ENCODE results near the gene NUP210L. TPM values are rescaled to one million over a fixed set of nuclear protein-coding genes. Genes with fewer than 3 reads are reported as not detected.

The NUP210L gene
- total and polyA plus RNA-seq, 3 experiments from 2014 or later: 0.06 to 0.09 TPM; not detected in 1

GRCh38 chr1:154186852-154187501 is 32.1 kb upstream of the NUP210L start:
- Histone ChIP-seq H3K36me3 (ENCODE audit: insufficient read depth, low read length) (no peaks in the 10 kb centered on the region), H3K27ac (ENCODE audit: low read depth, low read length) (no peak overlapping the region), H3K27me3 (ENCODE audit: insufficient read depth, low read length, poor library complexity, severe bottlenecking) (no peaks in the 10 kb centered on the region), H3K9me3 (ENCODE audit: low read length) (no peaks in the 10 kb centered on the region), H3K4me3 (ENCODE audit: low read length) (no peak overlapping the region), H3K4me1 (ENCODE audit: insufficient read depth, low read length) (peaks cover 8% of the 10 kb centered on the region)
- H3K9me3 Mint-ChIP-seq: no peaks in the 10 kb centered on the region
- H3K27me3 Mint-ChIP-seq: peaks cover 7 to 10% of the 10 kb centered on the region in 2 donors
- peak overlapping the region in 1 of 7 donors; percentile 59 for H3K4me3 Mint-ChIP-seq
- H3K4me1 Mint-ChIP-seq: peaks cover 5 to 14% (median 12%) of the 10 kb centered on the region in 3 donors
- ChIA-PET CTCF (no interaction called here), POLR2A (no interaction called here)
- no peak for DNase-seq
- H3K36me3 Mint-ChIP-seq: peaks cover 0 to 13% (median 0%) of the 10 kb centered on the region in 3 donors
- peak overlapping the region in 1 of 8 donors; percentile 78 for H3K27ac Mint-ChIP-seq

- Mint-ChIP-seq H3K4me3 (peak overlapping the region in 2 of 7 donors; percentile 29 to 75), H3K36me3 (peaks cover 0 to 18% (median 0%) of the 10 kb centered on the region in 3 donors), H3K27me3 (peaks cover 2 to 7% of the 10 kb centered on the region in 2 donors), H3K4me1 (peaks cover 13 to 22% (median 20%) of the 10 kb centered on the region in 3 donors), H3K27ac (peak overlapping the region in 3 of 8 donors; percentile 11 to 78 (median 25)), H3K9me3 (no peaks in the 10 kb centered on the region)
- Histone ChIP-seq H3K36me3 (ENCODE audit: insufficient read depth, low read length) (no peaks in the 10 kb centered on the region), H3K4me3 (ENCODE audit: low read length) (no peak overlapping the region), H3K27me3 (ENCODE audit: insufficient read depth, low read length, poor library complexity, severe bottlenecking) (no peaks in the 10 kb centered on the region), H3K27ac (ENCODE audit: low read depth, low read length) (no peak overlapping the region), H3K4me1 (ENCODE audit: insufficient read depth, low read length) (peaks cover 16% of the 10 kb centered on the region), H3K9me3 (ENCODE audit: low read length) (no peaks in the 10 kb centered on the region)
- DNase-seq: peak; percentile 44 to 69 (median 46)
- ChIA-PET CTCF (no interaction called here), POLR2A (no interaction called here)
Observed at GRCh38 chr1:154186177-154186576, 31.3 kb upstream of the NUP210L start.

- peak overlapping the region; percentile 92 for H3K27ac ChIP-seq (ENCODE audit: low read depth, low read length)
- Mint-ChIP-seq H3K9me3 (no peaks in the 10 kb centered on the region), H3K27me3 (peaks cover 0 to 7% of the 10 kb centered on the region in 2 donors), H3K4me3 (peak overlapping the region; percentile 100), H3K4me1 (peaks cover 41 to 51% (median 49%) of the 10 kb centered on the region in 3 donors), H3K27ac (peak overlapping the region; percentile 94 to 100 (median 100)), H3K36me3 (peaks cover 0 to 36% (median 0%) of the 10 kb centered on the region in 3 donors)
- ChIA-PET CTCF (no interaction called here), POLR2A (interaction anchor here (0.7 to 3.2 kb wide), 5 partner anchors 25 to 193 kb away, joined by 3 to 13 read pairs (median 8); partner anchors contain the start of genes RPS27 and UBAP2L)
- no peaks in the 10 kb centered on the region for H3K9me3 ChIP-seq (ENCODE audit: low read length)
- peak overlapping the region; percentile 85 for H3K4me3 ChIP-seq (ENCODE audit: low read length)
- peaks cover 4% of the 10 kb centered on the region for H3K36me3 ChIP-seq (ENCODE audit: insufficient read depth, low read length)
- no peaks in the 10 kb centered on the region for H3K27me3 ChIP-seq (ENCODE audit: insufficient read depth, low read length, poor library complexity, severe bottlenecking)
- peak; percentile 90 to 95 (median 93) for DNase-seq
- peaks cover 43% of the 10 kb centered on the region for H3K4me1 ChIP-seq (ENCODE audit: insufficient read depth, low read length)
Observed at GRCh38 chr1:154183046-154183915, 28.4 kb upstream of the NUP210L start.

- no peaks in the 10 kb centered on the region for H3K27me3 ChIP-seq (ENCODE audit: insufficient read depth, low read length, poor library complexity, severe bottlenecking)
- Mint-ChIP-seq H3K27me3 (peaks cover 0 to 5% of the 10 kb centered on the region in 2 donors), H3K36me3 (peaks cover 0 to 41% (median 0%) of the 10 kb centered on the region in 3 donors), H3K9me3 (no peaks in the 10 kb centered on the region), H3K4me1 (peaks cover 49 to 59% (median 57%) of the 10 kb centered on the region in 3 donors), H3K4me3 (peak overlapping the region; percentile 100), H3K27ac (peak overlapping the region; percentile 94 to 100 (median 100))
- peak overlapping the region; percentile 85 for H3K4me3 ChIP-seq (ENCODE audit: low read length)
- H3K27ac ChIP-seq (ENCODE audit: low read depth, low read length): peak overlapping the region; percentile 92
- ChIA-PET POLR2A (interaction anchor here (0.6 to 3.2 kb wide), 6 partner anchors 22 to 399 kb away, joined by 3 to 13 read pairs (median 6); partner anchors contain the start of genes RPS27 and UBAP2L), CTCF (no interaction called here)
- peak; percentile 57 to 77 (median 71) for DNase-seq
- no peaks in the 10 kb centered on the region for H3K9me3 ChIP-seq (ENCODE audit: low read length)
- H3K4me1 ChIP-seq (ENCODE audit: insufficient read depth, low read length): peaks cover 51% of the 10 kb centered on the region
- peaks cover 4% of the 10 kb centered on the region for H3K36me3 ChIP-seq (ENCODE audit: insufficient read depth, low read length)
Observed at GRCh38 chr1:154182344-154183045, 27.6 kb upstream of the NUP210L start.

GRCh38 chr1:154181944-154182343 is 27.1 kb upstream of the NUP210L start:
- H3K4me3 Mint-ChIP-seq: peak overlapping the region; percentile 100
- no peak for DNase-seq
- peak overlapping the region; percentile 94 to 100 (median 100) for H3K27ac Mint-ChIP-seq
- no peaks in the 10 kb centered on the region for H3K27me3 ChIP-seq (ENCODE audit: insufficient read depth, low read length, poor library complexity, severe bottlenecking)
- H3K9me3 Mint-ChIP-seq: no peaks in the 10 kb centered on the region
- peaks cover 57% of the 10 kb centered on the region for H3K4me1 ChIP-seq (ENCODE audit: insufficient read depth, low read length)
- H3K4me3 ChIP-seq (ENCODE audit: low read length): peak overlapping the region; percentile 85
- CTCF ChIA-PET: interaction anchor here (1.3 kb wide), 1 partner anchor 90 kb away, joined by 4 read pairs; no protein-coding TSS in a partner anchor
- H3K36me3 Mint-ChIP-seq: peaks cover 0 to 46% (median 2%) of the 10 kb centered on the region in 3 donors
- H3K27me3 Mint-ChIP-seq: peaks cover 0 to 2% of the 10 kb centered on the region in 2 donors
- peaks cover 54 to 65% (median 63%) of the 10 kb centered on the region in 3 donors for H3K4me1 Mint-ChIP-seq
- POLR2A ChIA-PET: interaction anchor here (0.6 to 3.2 kb wide), 5 partner anchors 22 to 191 kb away, joined by 3 to 13 read pairs (median 8); partner anchors contain the start of genes RPS27 and UBAP2L
- H3K9me3 ChIP-seq (ENCODE audit: low read length): no peaks in the 10 kb centered on the region
- H3K27ac ChIP-seq (ENCODE audit: low read depth, low read length): peak overlapping the region; percentile 92
- H3K36me3 ChIP-seq (ENCODE audit: insufficient read depth, low read length): peaks cover 4% of the 10 kb centered on the region

- peak overlapping the region; percentile 58 to 100 (median 89) for H3K4me3 Mint-ChIP-seq
- DNase-seq: no peak
- H3K27ac Mint-ChIP-seq: peak overlapping the region; percentile 69 to 100 (median 91)
- peak overlapping the region; percentile 9 for H3K4me3 ChIP-seq (ENCODE audit: low read length)
- peak overlapping the region; percentile 48 for H3K27ac ChIP-seq (ENCODE audit: low read depth, low read length)
- H3K9me3 Mint-ChIP-seq: no peaks in the 10 kb centered on the region
- no peaks in the 10 kb centered on the region for H3K27me3 Mint-ChIP-seq
- H3K27me3 ChIP-seq (ENCODE audit: insufficient read depth, low read length, poor library complexity, severe bottlenecking): no peaks in the 10 kb centered on the region
- H3K4me1 Mint-ChIP-seq: peaks cover 65 to 81% (median 80%) of the 10 kb centered on the region in 3 donors
- peaks cover 71% of the 10 kb centered on the region for H3K4me1 ChIP-seq (ENCODE audit: insufficient read depth, low read length)
- CTCF ChIA-PET: interaction anchor here (2.0 kb wide), 1 partner anchor 21 kb away, joined by 5 read pairs; no protein-coding TSS in a partner anchor
- peaks cover 13% of the 10 kb centered on the region for H3K36me3 ChIP-seq (ENCODE audit: insufficient read depth, low read length)
- no peaks in the 10 kb centered on the region for H3K9me3 ChIP-seq (ENCODE audit: low read length)
- H3K36me3 Mint-ChIP-seq: peaks cover 0 to 60% (median 2%) of the 10 kb centered on the region in 3 donors
- POLR2A ChIA-PET: interaction anchor here (0.7 to 3.2 kb wide), 3 partner anchors 13 to 40 kb away, joined by 3 to 13 read pairs (median 4); partner anchors contain the start of gene UBAP2L
Observed at GRCh38 chr1:154179946-154180687, 25.2 kb upstream of the NUP210L start.
